Keratinocyte (primary cell): Measurements from ENCODE around the gene AGRN.

Experiments
- EZH2 ChIP-seq: IDR thresholded peaks from one replicate; pipeline ENCODE4 v1.6.1; 2012; ENCODE audit warnings: inconsistent platforms, mild to moderate bottlenecking, low read length, moderate library complexity
- TF ChIP-seq, protein P1 (sequence below), 3 experiments: IDR thresholded peaks in 1 of 3; conservative IDR thresholded peaks in 1 of 3; optimal IDR thresholded peaks in 1 of 3; 2 replicates in 2 of 3; 3 replicates in 1 of 3; pipeline versions ENCODE3 to v1.5.1; 2011; ENCODE audit warnings: low read length in 3 of 3, mild to moderate bottlenecking in 3 of 3, moderate library complexity in 2 of 3, control low read depth in 1 of 3, inconsistent platforms in 1 of 3; ENCODE audit not compliant: insufficient read depth in 2 of 3; ENCODE audit errors: extremely low read depth in 1 of 3

DNA sequence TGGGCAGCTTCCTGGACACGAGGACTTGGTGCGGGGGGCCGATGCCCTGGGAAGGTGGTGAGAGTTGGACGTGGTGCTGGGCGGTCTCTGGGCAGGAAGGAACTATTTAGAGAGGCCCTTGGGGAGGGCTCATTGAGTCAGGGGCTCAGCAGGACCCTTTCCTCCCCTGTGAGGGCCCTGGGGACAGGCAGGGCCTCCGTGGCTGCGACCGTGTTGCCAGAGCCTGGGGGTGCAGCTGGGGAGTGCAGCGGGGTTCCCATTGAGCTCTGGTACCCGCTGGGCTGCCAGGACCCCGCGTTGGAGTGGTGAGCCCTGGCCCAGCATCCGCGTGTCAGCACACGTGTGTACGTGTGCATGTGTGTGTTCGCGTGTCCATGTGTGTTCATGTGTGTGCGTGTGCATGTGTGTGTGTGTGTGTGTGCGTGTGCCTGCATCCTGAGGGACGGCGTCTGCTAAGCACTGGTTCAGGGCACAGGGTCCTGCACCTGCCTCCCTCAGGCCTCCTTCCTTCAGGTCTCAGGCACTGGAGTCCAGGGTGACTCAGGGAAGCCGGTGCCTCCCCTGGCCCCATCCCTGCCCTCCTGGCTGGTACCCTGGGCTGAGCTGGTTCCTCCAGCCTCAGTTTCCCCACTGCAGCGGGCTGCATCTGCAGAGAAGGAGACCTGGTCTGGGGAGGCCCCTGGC lies 43.5 kb downstream of the AGRN start:
- TF ChIP-seq, protein P1, sequence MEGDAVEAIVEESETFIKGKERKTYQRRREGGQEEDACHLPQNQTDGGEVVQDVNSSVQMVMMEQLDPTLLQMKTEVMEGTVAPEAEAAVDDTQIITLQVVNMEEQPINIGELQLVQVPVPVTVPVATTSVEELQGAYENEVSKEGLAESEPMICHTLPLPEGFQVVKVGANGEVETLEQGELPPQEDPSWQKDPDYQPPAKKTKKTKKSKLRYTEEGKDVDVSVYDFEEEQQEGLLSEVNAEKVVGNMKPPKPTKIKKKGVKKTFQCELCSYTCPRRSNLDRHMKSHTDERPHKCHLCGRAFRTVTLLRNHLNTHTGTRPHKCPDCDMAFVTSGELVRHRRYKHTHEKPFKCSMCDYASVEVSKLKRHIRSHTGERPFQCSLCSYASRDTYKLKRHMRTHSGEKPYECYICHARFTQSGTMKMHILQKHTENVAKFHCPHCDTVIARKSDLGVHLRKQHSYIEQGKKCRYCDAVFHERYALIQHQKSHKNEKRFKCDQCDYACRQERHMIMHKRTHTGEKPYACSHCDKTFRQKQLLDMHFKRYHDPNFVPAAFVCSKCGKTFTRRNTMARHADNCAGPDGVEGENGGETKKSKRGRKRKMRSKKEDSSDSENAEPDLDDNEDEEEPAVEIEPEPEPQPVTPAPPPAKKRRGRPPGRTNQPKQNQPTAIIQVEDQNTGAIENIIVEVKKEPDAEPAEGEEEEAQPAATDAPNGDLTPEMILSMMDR (optimal IDR thresholded peaks at IDR 0.05 in 1 of 3, IDR thresholded peaks at IDR 0.05 in 1 of 3, conservative IDR thresholded peaks at IDR 0.05 in 1 of 3; ENCODE audit: extremely low read depth in 1 of 3, insufficient read depth in 2 of 3, low read length in 3 of 3): no peak
- no peak for TF ChIP-seq EZH2
